ENCODE data around the gene LRRC75A.

DNA sequence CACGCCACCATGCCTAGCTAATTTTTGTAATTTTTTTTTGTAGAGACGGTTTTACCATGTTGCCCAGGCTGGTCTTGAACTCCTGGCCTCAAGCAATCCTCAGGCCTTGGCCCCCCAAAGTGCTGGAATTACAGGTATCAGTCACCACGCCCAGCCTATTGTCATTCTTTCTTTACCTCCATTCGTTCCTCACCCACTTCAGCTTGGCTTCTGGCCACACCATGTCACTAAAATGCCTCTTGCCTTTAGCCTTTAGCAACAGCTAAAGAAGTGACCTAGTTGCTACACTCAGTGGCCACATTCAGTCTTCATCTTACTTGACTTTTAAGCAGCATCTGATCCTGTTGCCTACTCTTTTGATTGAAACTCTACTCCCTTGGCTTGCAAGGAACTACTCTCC lies 3.6 kb upstream of the LRRC75A start:
- TF ChIP-seq, protein P1, sequence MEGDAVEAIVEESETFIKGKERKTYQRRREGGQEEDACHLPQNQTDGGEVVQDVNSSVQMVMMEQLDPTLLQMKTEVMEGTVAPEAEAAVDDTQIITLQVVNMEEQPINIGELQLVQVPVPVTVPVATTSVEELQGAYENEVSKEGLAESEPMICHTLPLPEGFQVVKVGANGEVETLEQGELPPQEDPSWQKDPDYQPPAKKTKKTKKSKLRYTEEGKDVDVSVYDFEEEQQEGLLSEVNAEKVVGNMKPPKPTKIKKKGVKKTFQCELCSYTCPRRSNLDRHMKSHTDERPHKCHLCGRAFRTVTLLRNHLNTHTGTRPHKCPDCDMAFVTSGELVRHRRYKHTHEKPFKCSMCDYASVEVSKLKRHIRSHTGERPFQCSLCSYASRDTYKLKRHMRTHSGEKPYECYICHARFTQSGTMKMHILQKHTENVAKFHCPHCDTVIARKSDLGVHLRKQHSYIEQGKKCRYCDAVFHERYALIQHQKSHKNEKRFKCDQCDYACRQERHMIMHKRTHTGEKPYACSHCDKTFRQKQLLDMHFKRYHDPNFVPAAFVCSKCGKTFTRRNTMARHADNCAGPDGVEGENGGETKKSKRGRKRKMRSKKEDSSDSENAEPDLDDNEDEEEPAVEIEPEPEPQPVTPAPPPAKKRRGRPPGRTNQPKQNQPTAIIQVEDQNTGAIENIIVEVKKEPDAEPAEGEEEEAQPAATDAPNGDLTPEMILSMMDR (IDR thresholded peaks at IDR 0.05): no peak
- TF ChIP-seq POLR2A (IDR thresholded peaks at IDR 0.05): no peak
